Measurements from ENCODE around the gene SULT4A1. TPM values are rescaled to one million over a fixed set of nuclear protein-coding genes. Genes with fewer than 3 reads are reported as not detected.
"Not testable (repeated sequence)": the region's sequence is repeated elsewhere in the genome, so short reads cannot be mapped to it uniquely, and the experiment has no call there.

Gene SULT4A1, protein sequence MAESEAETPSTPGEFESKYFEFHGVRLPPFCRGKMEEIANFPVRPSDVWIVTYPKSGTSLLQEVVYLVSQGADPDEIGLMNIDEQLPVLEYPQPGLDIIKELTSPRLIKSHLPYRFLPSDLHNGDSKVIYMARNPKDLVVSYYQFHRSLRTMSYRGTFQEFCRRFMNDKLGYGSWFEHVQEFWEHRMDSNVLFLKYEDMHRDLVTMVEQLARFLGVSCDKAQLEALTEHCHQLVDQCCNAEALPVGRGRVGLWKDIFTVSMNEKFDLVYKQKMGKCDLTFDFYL
- 0.89 TPM for total RNA-seq

DNA sequence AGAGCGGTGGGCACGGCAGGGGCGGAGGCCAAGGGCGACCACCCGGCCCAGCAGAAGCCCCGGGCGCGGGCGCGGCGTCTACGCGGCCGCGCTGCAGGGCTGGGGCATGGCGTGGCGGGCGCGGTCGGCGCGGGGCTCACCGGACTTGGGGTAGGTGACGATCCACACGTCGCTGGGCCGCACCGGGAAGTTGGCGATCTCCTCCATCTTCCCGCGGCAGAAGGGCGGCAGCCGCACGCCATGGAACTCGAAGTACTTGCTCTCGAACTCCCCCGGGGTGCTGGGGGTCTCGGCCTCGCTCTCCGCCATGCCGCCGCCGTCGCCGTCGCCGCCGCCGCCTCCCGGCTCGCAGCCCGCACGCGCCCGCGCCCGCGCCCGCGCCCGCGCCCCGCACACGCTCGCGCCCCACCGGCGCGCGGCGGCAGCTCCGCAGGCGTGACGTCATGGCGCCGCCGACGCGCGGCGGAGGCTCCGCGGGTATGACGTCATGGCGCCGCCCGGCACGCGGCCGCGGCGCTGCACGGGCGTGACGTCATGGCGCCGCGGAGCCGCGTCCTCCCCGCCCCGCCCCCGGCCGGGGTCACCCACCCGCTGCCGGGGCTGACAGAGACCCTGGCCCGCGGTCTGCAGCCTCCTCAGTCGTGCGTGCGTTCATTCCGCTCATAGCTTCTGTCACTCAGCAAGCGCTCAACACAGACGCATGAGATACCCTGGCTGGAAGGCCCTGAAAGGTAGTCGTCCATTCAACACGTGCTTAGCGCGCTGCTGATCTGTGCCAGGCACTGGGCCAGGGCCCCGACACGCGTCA, at the start of gene SULT4A1:
Gene SULT4A1, minus strand, starts transcription at position 440 of the 808 bp plus-strand sequence. Its CDS starts 131 bp downstream, at position 309.
- DNase-seq, result no peak

GRCh38 chr22:43911351-43911750, 49.0 kb upstream of the SULT4A1 start:
- DNase-seq, result no peak

DNA sequence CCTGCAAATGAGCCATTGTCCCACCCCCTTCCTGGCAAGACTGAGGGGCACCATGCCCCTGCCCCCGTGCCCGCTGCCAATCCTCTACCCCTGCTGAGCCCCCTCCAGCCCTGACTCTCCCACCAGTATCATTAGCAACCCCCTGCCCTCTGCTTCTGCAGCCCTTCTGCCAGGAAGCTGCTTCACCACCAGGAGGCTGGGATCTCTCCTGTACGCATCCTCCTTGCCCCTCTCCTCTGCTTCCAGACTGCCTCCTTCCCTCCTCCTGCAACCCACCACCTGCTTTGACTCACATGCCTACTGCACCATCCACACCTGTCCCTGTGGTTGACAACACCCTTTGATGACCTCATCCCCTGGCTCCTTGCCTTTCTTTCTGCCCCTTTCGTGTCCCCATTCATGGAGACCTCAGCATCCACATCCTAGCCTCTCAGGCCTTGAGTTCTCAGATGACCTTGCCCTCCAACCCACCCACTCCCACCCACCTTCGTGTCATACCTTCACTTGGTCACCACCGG, 47.9 kb upstream of the SULT4A1 start:
- no peak for DNase-seq

DNA sequence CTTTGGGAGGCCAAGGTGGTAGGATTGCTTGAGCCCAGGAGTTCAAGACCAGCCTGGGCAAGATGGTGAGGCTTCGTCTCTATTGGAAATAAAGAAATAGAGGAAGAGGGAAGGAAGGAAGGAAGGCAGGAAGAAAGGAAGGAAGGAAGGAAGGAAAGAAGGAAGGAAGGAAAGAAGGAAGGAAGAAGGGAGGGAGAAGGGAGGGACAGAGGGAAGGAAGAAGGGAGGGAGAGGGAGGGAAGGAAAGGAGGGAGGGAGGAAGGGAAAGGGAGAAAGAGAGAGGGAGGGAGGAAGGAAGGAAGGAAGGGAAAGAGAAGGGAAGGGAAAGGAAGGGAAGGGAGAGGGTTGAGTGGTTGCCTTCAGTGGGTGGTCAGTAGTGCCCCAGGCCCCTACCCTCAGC, 47.4 kb upstream of the SULT4A1 start:
- DNase-seq, result no peak

DNA sequence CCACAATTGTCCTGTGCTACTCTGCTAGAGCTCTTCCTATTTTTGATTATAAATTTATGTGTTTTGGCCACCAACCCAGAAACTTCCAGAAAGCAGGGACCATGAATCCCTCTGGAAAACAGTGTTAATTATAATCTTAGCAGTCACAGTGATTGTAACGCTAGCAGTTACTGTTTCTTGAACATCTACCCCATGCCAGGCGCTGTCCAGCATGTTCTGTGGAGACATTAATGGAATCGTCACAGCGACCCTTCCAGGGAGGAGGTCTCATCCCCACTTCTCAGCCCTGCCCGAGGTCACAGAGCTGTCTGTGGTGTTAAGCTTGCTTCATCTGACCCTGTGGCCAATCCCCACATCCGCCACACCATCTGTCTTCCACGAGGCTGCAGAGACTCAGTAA, 43.4 kb upstream of the SULT4A1 start:
- DNase-seq, result no peak

GRCh38 chr22:43904412-43904811, 42.1 kb upstream of the SULT4A1 start:
- not testable (repeated sequence) for DNase-seq

DNA sequence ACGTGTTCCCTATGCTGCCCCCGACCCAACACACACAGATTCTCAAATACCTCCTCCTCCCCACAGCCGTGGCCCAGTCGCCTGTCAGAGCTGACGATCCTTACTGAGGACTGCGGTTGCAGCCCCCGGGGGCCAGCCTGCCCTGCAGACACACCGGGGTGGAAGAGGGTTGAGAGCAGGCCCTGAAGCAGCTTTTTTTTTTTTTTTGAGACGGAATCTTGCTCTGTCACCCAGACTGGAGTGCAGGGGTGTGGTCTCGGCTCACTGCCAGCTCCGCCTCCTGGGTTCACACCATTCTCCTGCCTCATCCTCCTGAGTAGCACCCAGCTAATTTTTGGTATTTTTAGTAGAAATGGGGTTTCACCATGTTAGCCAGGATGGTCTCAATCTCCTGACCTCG, 40.7 kb upstream of the SULT4A1 start:
- not testable (repeated sequence) for DNase-seq

DNA sequence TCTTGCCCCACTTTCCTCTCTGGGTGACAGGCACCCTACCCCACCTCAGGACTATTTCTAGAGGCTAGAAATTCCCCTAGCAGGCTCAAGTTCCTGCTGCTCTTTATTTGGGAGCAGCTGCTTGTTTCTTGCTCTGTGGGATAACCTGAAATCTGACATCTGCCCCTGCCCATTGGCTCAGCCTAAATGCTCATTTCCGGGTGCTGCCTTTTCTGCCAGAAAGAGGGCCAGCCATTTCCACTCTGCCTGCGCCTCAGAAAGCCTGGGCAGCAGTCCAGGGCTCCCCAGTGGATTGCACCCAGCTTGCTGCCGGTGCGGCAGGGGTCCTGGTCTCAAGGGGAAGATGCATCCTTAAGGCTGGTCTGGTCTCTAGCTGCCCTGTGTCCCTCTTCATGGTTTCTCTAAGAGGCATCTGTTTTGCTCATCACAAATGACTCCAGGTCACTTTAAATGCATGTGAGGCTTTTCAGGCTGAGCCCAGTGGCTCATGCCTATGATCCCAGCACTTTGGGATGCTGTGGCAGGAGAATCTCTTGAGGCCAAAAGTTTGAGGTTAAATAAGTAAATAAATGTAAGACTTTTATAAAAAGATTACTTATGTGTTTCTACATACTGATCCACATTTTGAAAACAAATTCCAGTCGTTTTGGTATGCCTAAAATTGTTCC, 39.8 kb upstream of the SULT4A1 start:
- no peak for DNase-seq

DNA sequence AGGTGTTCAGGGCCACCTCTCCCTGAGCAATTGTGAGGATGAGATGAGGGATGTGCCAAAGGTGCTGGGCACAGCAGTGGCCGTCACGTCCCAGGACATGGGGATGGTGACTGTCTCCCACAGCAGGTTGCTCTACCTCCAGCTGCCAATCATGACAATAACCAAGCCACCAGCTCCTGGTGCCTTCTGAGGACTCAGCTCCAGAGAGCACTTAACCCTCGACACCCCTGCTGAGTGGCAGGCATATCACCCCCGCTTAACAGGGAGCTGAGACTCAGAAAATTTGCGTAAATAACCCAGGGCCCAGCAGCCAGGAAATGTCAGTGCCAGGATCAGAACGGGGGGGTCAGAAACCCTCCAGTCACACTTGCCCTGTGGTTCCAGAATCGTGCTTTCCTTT, 37.9 kb upstream of the SULT4A1 start:
- no peak for DNase-seq

- no peak for DNase-seq
Measured at GRCh38 chr22:43897751-43898261, 35.5 kb upstream of the SULT4A1 start.

GRCh38 chr22:43895986-43896645, 33.8 kb upstream of the SULT4A1 start:
- no peak for DNase-seq

DNA sequence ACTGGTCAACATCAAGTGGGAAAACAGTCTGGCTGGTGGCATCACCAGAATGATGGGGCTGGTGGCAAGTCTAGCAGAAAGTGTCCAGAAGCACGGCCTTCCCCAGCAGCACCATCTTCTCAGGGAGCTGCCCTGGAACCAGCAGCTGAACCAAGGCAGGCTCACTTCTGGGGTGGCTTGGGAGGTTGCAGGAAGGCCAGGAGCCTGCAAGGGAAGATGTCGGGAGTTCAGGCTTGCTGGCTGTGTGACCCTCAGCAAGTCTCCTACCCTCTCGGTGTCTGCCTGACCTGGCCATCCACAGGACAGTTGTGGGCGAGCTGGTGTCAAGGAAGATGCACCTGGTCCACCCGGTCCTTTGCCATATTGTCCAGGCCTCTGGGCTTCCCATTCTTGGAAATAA, 31.8 kb upstream of the SULT4A1 start:
- no peak for DNase-seq

DNA sequence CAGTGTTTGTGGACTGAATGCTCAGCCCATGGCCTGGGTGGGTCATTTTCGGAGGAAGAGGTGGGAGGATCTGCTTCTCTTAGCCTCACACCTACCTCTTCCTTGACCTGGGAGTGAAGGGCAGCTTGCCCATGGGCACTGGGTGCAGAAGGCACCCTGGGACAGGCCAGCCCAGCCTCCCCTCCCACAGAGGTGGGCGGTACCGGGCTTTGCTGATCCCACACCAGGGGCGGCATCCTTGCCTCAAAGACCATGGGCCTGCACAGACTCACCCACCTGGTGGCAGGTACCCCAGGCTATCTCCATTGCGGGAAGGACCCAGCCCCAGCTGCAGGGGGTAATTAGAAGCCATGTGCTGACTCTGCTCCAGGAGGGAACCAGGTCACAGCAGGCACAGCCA, 31.0 kb upstream of the SULT4A1 start:
- DNase-seq, result no peak

- DNase-seq, result no peak
Measured at GRCh38 chr22:43892183-43892894, 30.0 kb upstream of the SULT4A1 start.

DNA sequence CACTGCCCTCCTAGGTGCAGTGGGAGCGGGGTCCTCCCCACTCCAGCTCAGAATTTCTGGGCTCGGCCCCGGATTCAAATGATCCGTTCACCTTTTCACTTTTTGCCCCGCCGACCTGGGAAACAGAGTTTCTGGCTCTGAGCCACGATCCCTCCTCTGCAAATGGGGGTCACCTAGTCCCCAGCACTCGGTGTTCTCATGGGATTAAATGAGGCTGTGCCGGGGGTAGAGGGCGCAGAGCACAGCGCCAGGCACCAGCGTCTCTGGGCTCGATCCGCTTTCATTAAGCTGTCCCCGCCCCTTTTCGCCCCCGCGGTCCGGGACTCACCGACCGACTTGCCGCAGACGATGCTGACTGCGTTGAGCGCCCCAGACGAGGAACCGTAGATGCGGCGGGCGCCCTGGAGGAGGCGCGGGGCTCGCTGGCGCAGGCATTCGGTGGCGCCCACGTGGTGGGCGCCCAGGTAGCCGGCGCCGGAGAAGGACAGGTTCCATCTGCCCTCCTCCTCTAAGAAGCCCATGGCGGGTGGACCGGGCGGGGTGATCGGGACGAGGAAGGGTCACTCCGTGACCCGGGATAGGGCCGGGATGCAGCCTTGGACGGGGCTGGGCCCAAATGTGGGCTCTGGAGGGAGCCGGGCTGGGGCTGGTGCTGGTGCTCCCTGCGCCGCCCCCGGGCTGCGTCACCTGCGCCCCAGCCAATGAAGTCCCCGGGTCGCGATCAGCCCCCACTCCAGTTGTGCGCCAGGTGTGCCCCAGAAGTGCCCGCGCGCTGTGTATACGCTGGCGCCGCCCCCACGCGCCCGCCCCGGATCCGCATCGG, 29.3 kb upstream of the SULT4A1 start, which contains the start of gene PNPLA5:
Gene PNPLA5, minus strand, starts transcription at position 654 of the 823 bp plus-strand sequence. Its CDS starts 133 bp downstream, at position 521.
- DNase-seq, result no peak

DNA sequence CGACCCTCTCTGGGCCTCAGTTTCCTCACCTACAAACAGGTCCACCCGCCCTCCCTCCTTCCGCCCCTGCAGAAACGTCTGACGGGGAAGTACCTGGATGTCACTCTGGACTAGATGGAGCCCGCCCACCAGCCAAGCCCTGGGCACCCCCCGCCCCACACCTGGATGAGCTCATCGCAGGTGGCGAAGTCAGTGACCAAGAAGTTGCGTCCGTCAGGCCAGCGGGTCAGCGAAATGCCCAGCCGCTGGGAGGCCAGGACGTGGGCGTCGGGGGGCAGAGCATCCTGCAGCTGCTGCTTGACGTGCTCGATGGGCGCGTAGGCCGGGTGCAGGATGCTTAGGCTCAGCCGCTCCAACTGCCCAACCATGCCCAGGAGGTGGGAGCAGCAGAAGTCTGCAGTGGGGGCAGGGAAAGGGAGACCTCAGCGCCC, 28.6 kb upstream of the SULT4A1 start:
- DNase-seq, result no peak

DNA sequence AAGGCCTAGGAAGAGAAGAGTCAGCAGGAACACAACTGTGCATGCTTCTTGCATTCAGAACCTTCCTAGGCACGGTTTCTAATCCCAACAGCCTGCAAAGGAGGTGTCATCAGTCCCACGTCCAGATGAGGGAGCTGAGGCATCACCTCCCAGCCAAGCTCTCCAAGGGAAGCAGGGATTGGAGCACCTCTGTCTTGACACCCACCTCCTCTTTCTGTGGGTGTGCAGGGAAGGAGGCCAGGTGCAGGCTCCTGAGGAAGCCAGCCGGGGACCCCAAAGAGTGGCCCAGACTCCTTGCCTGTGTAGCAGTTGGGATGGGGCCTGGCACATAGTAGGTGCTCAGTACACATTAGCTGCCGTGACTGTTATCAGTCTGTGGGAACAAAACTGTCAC, 27.5 kb upstream of the SULT4A1 start:
- no peak for DNase-seq

DNA sequence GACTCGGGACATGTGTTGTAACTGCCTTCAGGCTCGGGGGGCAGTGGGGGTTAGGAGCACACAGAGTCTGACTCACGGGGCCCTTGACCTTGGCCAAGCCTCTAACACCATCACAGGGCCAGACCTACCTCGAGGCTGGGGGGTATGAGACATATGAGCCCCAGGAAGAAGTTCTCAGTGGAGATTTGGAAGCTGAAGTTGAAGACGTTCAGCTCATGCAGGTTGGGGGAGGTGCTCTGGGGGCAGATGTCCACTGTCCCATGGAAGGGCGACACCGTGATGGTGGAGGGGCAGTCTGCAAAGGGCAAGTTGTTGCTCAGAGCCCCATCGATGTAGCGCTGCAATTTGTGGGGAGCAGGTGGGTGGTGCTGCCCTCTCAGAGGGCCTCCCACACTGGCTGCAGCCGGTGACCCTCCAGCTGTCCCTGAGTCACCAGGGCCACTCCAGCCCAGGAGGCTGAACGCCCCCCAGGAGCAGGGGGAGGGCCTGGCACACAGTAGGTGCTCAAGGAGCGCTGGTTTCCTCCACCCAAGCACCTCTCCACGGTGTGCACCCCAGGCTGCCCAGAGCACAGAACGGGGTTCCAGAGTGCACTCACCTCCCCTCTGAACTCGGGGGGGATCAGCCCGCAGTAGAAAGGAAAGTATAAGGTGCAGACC, 27.0 kb upstream of the SULT4A1 start:
- DNase-seq, result no peak

DNA sequence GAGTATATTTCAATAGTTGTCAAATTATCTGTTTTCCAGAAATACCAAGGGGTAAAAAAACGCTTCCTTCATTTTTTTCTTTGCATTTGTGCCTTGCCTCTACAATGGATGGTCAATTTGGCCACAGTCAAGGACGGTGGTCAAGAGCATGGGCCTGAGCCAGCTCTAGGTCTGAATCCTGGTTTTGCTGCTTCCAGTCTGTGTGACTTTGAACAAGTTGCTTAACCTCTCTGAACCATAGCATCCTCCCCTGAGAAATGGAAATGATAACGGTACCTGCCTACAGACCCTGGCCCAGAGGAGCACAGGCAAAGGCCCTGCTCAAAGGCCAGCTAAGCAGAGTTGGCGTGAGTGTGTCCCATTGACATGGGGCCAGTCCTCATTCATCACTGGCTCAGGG, 26.4 kb upstream of the SULT4A1 start:
- DNase-seq, result no peak

DNA sequence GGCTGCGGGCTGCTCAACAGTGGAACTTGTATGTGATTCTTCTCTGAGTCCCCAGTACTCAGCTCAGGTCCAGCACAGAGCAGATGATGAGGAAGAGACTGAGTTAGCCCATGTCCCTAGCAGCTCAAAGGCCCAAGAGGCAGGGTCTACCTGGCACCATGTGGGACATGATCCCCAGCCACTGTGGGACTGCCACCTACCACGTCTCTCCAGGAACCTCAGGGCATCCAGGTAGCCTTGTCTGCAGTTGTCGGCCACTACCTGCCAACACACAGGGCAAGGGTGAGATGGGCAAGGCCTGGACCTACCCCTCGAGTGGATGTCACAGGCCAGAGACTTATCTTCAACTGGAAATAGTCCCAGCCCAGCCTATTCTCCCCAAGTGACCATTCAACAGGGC, 25.1 kb upstream of the SULT4A1 start:
- no peak for DNase-seq

Measured in skin of body (tissue), 2 donors.